PFSK-1 (cell line): ENCODE data around the gene TPCN1.

ENCODE experiments used
- POLR2AphosphoS5 ChIP-seq: IDR thresholded peaks from 2 replicates; pipeline ENCODE4 v1.6.1; 2012; ENCODE audit warnings: low read depth, mild to moderate bottlenecking, control low read depth, low read length, moderate library complexity
- REST ChIP-seq, 2 experiments: IDR thresholded peaks; 2 replicates each; pipeline versions ENCODE4 v1.6.1 to v1.8.0; 2011 to 2012; ENCODE audit warnings: low read depth in 2 of 2, low read length in 2 of 2, control low read depth in 1 of 2, inconsistent platforms in 1 of 2, mild to moderate bottlenecking in 1 of 2, moderate library complexity in 1 of 2; ENCODE audit not compliant: insufficient read depth in 1 of 2
- SIN3A ChIP-seq: IDR thresholded peaks from 2 replicates; pipeline ENCODE4 v1.6.1; 2012; ENCODE audit warnings: mild to moderate bottlenecking, low read length, moderate library complexity, borderline replicate concordance; ENCODE audit not compliant: insufficient read depth
- TAF1 ChIP-seq: IDR thresholded peaks from 2 replicates; pipeline ENCODE4 v1.6.1; 2012; ENCODE audit warnings: low read length, control low read depth, borderline replicate concordance; ENCODE audit not compliant: insufficient read depth

GRCh38 chr12:113171543-113171942, 49.7 kb upstream of the TPCN1 start:
- TF ChIP-seq SIN3A (no peak), TAF1 (no peak), REST (IDR thresholded peaks at IDR 0.05; ENCODE audit: insufficient read depth in 1 of 2, low read depth in 2 of 2, low read length in 2 of 2) (no peak), POLR2AphosphoS5 (no peak)
